GM10847 (cell line): ENCODE results near the gene CDH13.

ENCODE experiments used
- POLR2A ChIP-seq: IDR thresholded peaks from 2 replicates; pipeline ENCODE4 v1.6.1; 2011; ENCODE audit not compliant: insufficient read length; ENCODE audit errors: extremely low read depth

The CDH13 gene

GRCh38 chr16:83680980-83681379 lies 1054.2 kb downstream of the CDH13 start:
- no peak for TF ChIP-seq POLR2A

- no peak for TF ChIP-seq POLR2A
Observed at GRCh38 chr16:83681381-83681956, 1054.7 kb downstream of the CDH13 start.

GRCh38 chr16:83682116-83682867 lies 1055.5 kb downstream of the CDH13 start:
- no peak for TF ChIP-seq POLR2A

- no peak for TF ChIP-seq POLR2A
Observed at GRCh38 chr16:83682868-83683235, 1056.1 kb downstream of the CDH13 start.

GRCh38 chr16:83685615-83686165 lies 1058.9 kb downstream of the CDH13 start:
- no peak for TF ChIP-seq POLR2A

GRCh38 chr16:83686726-83687125 lies 1060.0 kb downstream of the CDH13 start:
- TF ChIP-seq POLR2A, result no peak

GRCh38 chr16:83689385-83689831 lies 1062.6 kb downstream of the CDH13 start:
- TF ChIP-seq POLR2A, result no peak

- no peak for TF ChIP-seq POLR2A
Observed at GRCh38 chr16:83692224-83692623, 1065.5 kb downstream of the CDH13 start.

GRCh38 chr16:83698964-83699363 lies 1072.2 kb downstream of the CDH13 start:
- no peak for TF ChIP-seq POLR2A

GRCh38 chr16:83699817-83700216 lies 1073.0 kb downstream of the CDH13 start:
- no peak for TF ChIP-seq POLR2A

- no peak for TF ChIP-seq POLR2A
Observed at GRCh38 chr16:83700918-83701317, 1074.1 kb downstream of the CDH13 start.

GRCh38 chr16:83701494-83701893 lies 1074.7 kb downstream of the CDH13 start:
- TF ChIP-seq POLR2A, result no peak

GRCh38 chr16:83704656-83705055 lies 1077.9 kb downstream of the CDH13 start:
- TF ChIP-seq POLR2A, result no peak

GRCh38 chr16:83705856-83706255 lies 1079.1 kb downstream of the CDH13 start:
- no peak for TF ChIP-seq POLR2A

- TF ChIP-seq POLR2A, result no peak
Observed at GRCh38 chr16:83706394-83706793, 1079.6 kb downstream of the CDH13 start.

GRCh38 chr16:83711069-83711468 lies 1084.3 kb downstream of the CDH13 start:
- TF ChIP-seq POLR2A, result no peak
